ENCODE results near the gene FMO4.

The FMO4 gene, protein sequence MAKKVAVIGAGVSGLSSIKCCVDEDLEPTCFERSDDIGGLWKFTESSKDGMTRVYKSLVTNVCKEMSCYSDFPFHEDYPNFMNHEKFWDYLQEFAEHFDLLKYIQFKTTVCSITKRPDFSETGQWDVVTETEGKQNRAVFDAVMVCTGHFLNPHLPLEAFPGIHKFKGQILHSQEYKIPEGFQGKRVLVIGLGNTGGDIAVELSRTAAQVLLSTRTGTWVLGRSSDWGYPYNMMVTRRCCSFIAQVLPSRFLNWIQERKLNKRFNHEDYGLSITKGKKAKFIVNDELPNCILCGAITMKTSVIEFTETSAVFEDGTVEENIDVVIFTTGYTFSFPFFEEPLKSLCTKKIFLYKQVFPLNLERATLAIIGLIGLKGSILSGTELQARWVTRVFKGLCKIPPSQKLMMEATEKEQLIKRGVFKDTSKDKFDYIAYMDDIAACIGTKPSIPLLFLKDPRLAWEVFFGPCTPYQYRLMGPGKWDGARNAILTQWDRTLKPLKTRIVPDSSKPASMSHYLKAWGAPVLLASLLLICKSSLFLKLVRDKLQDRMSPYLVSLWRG

DNA sequence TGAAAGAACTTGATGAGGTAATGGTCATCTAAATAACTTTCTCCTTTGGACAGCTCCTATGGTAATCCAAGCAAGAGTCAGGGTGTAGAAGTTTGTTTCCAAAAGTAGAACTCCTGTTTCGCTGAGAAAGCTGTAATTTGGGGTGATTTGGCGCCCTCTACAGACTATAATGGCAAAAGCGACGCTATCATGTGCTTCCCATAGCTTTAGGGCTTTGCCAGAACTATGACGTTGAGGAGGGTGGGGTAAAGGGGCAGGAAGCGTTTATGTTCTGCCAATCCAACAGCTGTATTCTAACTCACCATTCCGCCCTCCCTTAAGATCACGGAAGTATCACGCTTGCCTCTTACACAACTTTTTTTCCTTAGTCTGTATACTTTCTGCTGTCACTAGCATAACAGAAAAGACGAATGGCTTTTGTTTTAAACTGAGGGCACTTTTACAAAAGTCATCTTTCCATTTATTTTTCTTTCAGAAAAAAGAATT, at the start of gene FMO4:
Gene FMO4, plus strand, starts transcription at position 349 of the 486 bp plus-strand sequence. CDS start 5,643 bp downstream, outside the sequence.
- H3K27ac ChIP-seq (ENCODE audit: low read depth, low read length): peak within 1 kb of the TSS; percentile 13

DNA sequence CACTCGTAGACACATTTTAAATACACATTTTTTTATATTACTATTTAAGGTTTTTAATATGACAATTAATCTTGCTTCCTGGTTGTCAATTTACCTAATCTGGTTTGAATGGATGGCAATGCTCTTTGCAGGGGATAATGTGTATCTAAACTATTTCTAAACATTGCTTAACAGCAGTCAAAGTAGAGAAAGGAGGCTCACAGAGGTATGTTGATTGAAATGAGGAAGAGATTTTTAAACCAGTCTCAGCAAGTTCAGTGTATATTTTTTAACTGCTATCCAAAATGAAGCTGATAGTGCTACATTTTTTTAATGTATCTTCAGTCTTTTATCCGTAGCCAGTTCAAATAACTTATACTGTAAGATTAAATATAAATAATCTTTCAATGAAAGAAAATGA, 48.3 kb upstream of the FMO4 start:
- no peaks in the 10 kb centered on the region for H3K9me3 ChIP-seq (ENCODE audit: low read length)
- no peak overlapping the region for H3K27ac ChIP-seq (ENCODE audit: low read depth, low read length)
- H3K4me3 ChIP-seq (ENCODE audit: low read depth in 1 of 2, low read length in 2 of 2): no peak overlapping the region
- no peaks in the 10 kb centered on the region for H3K4me1 ChIP-seq (ENCODE audit: insufficient read depth, low read length)
- no peaks in the 10 kb centered on the region for H3K36me3 ChIP-seq (ENCODE audit: insufficient read depth, low read length)
- no peaks in the 10 kb centered on the region for H3K27me3 ChIP-seq (ENCODE audit: control insufficient read depth in 1 of 2, insufficient read depth in 2 of 2, low read length in 2 of 2)
- no peak overlapping the region for H3K9ac ChIP-seq (ENCODE audit: low read length)

More for the DNA sequence above, at the start of gene FMO4:
- Histone ChIP-seq H3K4me3 (ENCODE audit: low read depth in 1 of 2, low read length in 2 of 2) (peak within 1 kb of the TSS in 1 of 2 donors; percentile 21), H3K27me3 (ENCODE audit: control insufficient read depth in 1 of 2, insufficient read depth in 2 of 2, low read length in 2 of 2) (no peaks in the 10 kb centered on the region), H3K9me3 (ENCODE audit: low read length) (no peaks in the 10 kb centered on the region), H3K36me3 (ENCODE audit: insufficient read depth, low read length) (no peaks in the 10 kb centered on the region), H3K9ac (ENCODE audit: low read length) (peak within 1 kb of the TSS; percentile 22), H3K4me1 (ENCODE audit: insufficient read depth, low read length) (no peaks in the 10 kb centered on the region)

DNA sequence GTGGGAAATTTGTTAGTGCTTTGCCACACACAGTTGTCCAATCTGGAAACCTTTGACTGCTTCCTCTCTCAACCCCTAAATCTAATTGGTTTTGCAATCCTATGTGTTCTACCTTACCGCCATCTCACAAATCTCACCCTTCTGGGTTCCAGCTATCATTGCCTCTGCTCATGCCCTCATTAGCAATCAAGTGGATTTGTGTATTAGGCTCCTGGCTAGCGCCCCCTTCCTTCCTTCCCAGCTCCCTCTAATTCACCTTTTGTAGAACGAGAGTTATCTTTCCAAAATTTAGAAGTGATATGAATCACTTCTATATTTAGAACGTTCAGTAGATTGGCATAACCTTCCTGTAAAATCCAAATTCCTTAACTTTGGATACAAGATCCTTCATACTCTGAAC, 47.1 kb upstream of the FMO4 start:
- Histone ChIP-seq H3K4me1 (ENCODE audit: insufficient read depth, low read length) (no peaks in the 10 kb centered on the region), H3K27ac (ENCODE audit: low read depth, low read length) (no peak overlapping the region), H3K9ac (ENCODE audit: low read length) (no peak overlapping the region), H3K36me3 (ENCODE audit: insufficient read depth, low read length) (no peaks in the 10 kb centered on the region), H3K27me3 (ENCODE audit: control insufficient read depth in 1 of 2, insufficient read depth in 2 of 2, low read length in 2 of 2) (no peaks in the 10 kb centered on the region), H3K4me3 (ENCODE audit: low read depth in 1 of 2, low read length in 2 of 2) (no peak overlapping the region), H3K9me3 (ENCODE audit: low read length) (no peaks in the 10 kb centered on the region)

DNA sequence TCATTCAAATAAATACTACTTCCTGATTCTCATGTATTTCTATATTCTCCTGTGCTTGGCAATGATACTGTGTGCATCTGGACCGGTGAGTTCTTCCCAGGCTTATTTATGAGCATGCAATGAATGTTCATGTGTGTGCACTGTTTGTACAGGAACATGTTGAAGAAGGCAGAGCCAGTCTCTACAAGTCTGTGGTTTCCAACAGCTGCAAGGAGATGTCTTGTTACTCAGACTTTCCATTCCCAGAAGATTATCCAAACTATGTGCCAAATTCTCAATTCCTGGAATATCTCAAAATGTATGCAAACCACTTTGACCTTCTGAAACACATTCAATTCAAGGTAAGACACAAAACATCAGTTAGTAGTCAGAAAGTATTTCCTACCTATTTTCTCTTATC, 46.6 kb upstream of the FMO4 start:
- H3K4me1 ChIP-seq (ENCODE audit: insufficient read depth, low read length): no peaks in the 10 kb centered on the region
- no peak overlapping the region for H3K4me3 ChIP-seq (ENCODE audit: low read depth in 1 of 2, low read length in 2 of 2)
- no peaks in the 10 kb centered on the region for H3K27me3 ChIP-seq (ENCODE audit: control insufficient read depth in 1 of 2, insufficient read depth in 2 of 2, low read length in 2 of 2)
- H3K27ac ChIP-seq (ENCODE audit: low read depth, low read length): no peak overlapping the region
- H3K9ac ChIP-seq (ENCODE audit: low read length): no peak overlapping the region
- H3K36me3 ChIP-seq (ENCODE audit: insufficient read depth, low read length): no peaks in the 10 kb centered on the region
- no peaks in the 10 kb centered on the region for H3K9me3 ChIP-seq (ENCODE audit: low read length)

DNA sequence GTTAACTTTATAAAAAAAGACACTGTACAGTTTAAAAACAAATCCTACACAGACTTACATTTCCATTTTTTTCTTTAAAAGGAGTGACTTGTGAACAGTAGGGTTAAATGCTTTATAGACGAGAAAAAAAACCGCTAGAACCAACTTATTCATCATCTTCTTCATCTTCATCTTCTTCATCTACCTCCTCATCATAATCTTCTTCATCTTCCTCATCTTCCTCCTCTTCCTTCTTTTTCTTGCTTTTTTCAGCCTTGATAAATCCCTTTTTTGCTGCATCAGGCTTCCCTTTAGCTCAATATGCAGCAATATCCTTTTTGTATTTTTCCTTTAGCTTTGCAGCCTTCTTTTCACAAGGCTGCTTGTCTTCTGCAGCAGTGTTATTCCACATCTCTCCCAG, 43.2 kb upstream of the FMO4 start:
- Histone ChIP-seq H3K4me3 (ENCODE audit: low read depth in 1 of 2, low read length in 2 of 2) (no peak overlapping the region), H3K27ac (ENCODE audit: low read depth, low read length) (no peak overlapping the region), H3K4me1 (ENCODE audit: insufficient read depth, low read length) (no peaks in the 10 kb centered on the region), H3K27me3 (ENCODE audit: control insufficient read depth in 1 of 2, insufficient read depth in 2 of 2, low read length in 2 of 2) (no peaks in the 10 kb centered on the region), H3K36me3 (ENCODE audit: insufficient read depth, low read length) (no peaks in the 10 kb centered on the region), H3K9ac (ENCODE audit: low read length) (no peak overlapping the region), H3K9me3 (ENCODE audit: low read length) (no peaks in the 10 kb centered on the region)

DNA sequence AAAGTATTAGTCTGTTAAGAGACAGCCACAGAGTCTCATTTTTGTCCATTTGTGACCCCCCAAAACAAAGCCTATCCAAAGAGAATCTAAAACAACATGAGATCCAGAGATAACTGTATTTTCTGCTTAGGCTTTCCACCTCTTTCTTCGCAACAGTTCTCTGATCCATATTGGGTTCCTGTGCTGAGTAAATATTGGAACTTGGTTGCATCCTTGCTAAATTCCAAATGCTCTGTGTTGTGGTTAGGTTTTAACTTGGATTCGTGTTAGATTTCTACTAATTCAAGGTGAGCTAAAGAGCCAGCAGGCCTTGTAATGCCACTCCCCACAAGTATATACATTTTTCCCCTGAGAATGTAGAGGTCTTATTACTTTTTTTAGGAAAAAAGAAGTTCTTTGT, 36.4 kb upstream of the FMO4 start:
- Histone ChIP-seq H3K27ac (ENCODE audit: low read depth, low read length) (no peak overlapping the region), H3K4me3 (ENCODE audit: low read depth in 1 of 2, low read length in 2 of 2) (no peak overlapping the region), H3K4me1 (ENCODE audit: insufficient read depth, low read length) (no peaks in the 10 kb centered on the region), H3K9me3 (ENCODE audit: low read length) (no peaks in the 10 kb centered on the region), H3K36me3 (ENCODE audit: insufficient read depth, low read length) (no peaks in the 10 kb centered on the region), H3K9ac (ENCODE audit: low read length) (no peak overlapping the region), H3K27me3 (ENCODE audit: control insufficient read depth in 1 of 2, insufficient read depth in 2 of 2, low read length in 2 of 2) (no peaks in the 10 kb centered on the region)

DNA sequence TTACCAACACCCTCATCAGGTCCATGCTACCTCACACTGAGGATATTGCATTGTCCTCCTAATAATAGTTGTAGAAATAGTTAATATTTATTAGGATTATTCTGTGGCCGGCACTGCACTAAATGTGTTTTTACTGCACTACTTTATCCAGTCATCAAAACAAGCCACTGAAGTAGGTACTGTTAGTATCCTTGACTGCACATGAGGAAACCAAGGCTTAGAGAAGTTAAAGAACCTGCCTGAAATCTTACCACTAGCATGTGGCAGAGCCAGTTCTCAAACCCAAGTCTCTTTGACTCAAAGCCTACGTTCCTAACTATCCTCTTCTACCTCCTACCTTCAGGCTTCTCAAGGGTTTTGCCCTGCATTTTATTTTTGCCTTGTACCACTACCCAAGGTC, 34.7 kb upstream of the FMO4 start:
- Histone ChIP-seq H3K36me3 (ENCODE audit: insufficient read depth, low read length) (no peaks in the 10 kb centered on the region), H3K9me3 (ENCODE audit: low read length) (no peaks in the 10 kb centered on the region), H3K4me1 (ENCODE audit: insufficient read depth, low read length) (no peaks in the 10 kb centered on the region), H3K27ac (ENCODE audit: low read depth, low read length) (no peak overlapping the region), H3K9ac (ENCODE audit: low read length) (no peak overlapping the region), H3K4me3 (ENCODE audit: low read depth in 1 of 2, low read length in 2 of 2) (no peak overlapping the region), H3K27me3 (ENCODE audit: control insufficient read depth in 1 of 2, insufficient read depth in 2 of 2, low read length in 2 of 2) (no peaks in the 10 kb centered on the region)

DNA sequence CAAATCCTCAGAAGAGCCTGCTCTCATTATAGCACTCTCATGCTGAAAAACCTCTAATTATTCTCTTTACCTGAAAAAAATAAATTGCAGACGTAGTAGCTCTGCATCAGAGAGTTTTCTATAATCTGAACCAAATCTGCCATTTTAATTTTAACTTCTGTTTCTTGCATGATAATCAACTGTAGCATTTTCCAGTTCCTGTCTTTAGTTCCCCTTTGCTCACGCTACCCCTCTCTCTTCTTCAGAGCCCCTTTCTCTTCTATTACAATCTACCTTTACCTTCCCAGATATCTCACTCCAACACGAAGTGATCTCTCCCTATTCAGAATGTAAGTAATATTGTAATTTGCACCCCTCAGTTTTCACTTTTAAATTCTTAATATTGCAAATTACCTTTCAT, 34.3 kb upstream of the FMO4 start:
- no peak overlapping the region for H3K4me3 ChIP-seq (ENCODE audit: low read depth in 1 of 2, low read length in 2 of 2)
- no peaks in the 10 kb centered on the region for H3K9me3 ChIP-seq (ENCODE audit: low read length)
- H3K9ac ChIP-seq (ENCODE audit: low read length): no peak overlapping the region
- no peaks in the 10 kb centered on the region for H3K27me3 ChIP-seq (ENCODE audit: control insufficient read depth in 1 of 2, insufficient read depth in 2 of 2, low read length in 2 of 2)
- H3K36me3 ChIP-seq (ENCODE audit: insufficient read depth, low read length): no peaks in the 10 kb centered on the region
- H3K27ac ChIP-seq (ENCODE audit: low read depth, low read length): no peak overlapping the region
- no peaks in the 10 kb centered on the region for H3K4me1 ChIP-seq (ENCODE audit: insufficient read depth, low read length)

DNA sequence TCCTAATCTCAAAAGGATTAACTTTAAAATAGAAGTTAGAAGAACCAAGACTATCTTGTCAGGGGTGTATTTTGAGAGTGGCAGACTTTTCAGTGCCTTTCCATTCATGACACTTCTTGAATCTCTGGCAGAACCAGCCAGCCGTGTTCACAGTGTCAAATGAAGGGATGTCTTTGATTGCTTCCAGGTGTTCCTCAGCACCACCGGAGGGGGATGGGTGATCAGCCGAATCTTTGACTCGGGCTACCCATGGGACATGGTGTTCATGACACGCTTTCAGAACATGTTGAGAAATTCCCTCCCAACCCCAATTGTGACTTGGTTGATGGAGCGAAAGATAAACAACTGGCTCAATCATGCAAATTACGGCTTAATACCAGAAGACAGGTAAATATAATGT, 33.4 kb upstream of the FMO4 start:
- Histone ChIP-seq H3K9ac (ENCODE audit: low read length) (no peak overlapping the region), H3K27me3 (ENCODE audit: control insufficient read depth in 1 of 2, insufficient read depth in 2 of 2, low read length in 2 of 2) (no peaks in the 10 kb centered on the region), H3K4me1 (ENCODE audit: insufficient read depth, low read length) (no peaks in the 10 kb centered on the region), H3K9me3 (ENCODE audit: low read length) (no peaks in the 10 kb centered on the region), H3K27ac (ENCODE audit: low read depth, low read length) (no peak overlapping the region), H3K4me3 (ENCODE audit: low read depth in 1 of 2, low read length in 2 of 2) (no peak overlapping the region), H3K36me3 (ENCODE audit: insufficient read depth, low read length) (no peaks in the 10 kb centered on the region)

DNA sequence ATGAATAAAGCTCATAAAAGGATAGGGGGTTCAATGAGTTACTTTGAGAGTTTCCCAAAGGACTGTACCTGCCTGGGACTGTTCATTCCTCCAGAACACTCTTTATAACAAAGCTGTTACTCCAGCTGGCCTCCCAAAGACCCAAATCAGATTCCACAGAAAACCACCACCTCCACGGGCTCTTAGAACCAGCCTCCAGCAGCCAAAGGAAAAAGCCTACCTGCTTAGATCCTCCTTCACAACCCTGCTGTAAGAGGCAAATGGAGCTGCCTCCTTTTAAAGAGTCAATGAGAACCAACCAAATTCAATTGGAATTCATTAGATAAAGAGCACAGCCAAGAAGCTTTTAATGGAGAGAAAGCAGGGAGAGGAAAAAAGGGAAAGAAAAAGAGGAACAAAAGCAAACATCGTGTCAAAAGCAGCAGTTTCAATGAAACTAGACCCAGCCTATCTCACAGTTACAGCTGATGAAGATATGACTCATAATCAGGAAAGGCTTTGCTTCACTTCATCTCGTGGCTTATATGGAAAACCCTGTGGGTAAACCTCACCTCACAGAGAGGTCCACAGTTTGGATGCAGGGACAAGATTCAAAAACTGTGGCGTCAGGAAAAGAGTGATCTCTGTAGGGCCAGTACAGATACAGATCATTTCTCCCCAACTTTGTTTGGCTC, 27.8 kb upstream of the FMO4 start:
- no peaks in the 10 kb centered on the region for H3K4me1 ChIP-seq (ENCODE audit: insufficient read depth, low read length)
- H3K4me3 ChIP-seq (ENCODE audit: low read depth in 1 of 2, low read length in 2 of 2): no peak overlapping the region
- H3K27me3 ChIP-seq (ENCODE audit: control insufficient read depth in 1 of 2, insufficient read depth in 2 of 2, low read length in 2 of 2): no peaks in the 10 kb centered on the region
- no peaks in the 10 kb centered on the region for H3K9me3 ChIP-seq (ENCODE audit: low read length)
- no peak overlapping the region for H3K9ac ChIP-seq (ENCODE audit: low read length)
- H3K36me3 ChIP-seq (ENCODE audit: insufficient read depth, low read length): no peaks in the 10 kb centered on the region
- no peak overlapping the region for H3K27ac ChIP-seq (ENCODE audit: low read depth, low read length)

DNA sequence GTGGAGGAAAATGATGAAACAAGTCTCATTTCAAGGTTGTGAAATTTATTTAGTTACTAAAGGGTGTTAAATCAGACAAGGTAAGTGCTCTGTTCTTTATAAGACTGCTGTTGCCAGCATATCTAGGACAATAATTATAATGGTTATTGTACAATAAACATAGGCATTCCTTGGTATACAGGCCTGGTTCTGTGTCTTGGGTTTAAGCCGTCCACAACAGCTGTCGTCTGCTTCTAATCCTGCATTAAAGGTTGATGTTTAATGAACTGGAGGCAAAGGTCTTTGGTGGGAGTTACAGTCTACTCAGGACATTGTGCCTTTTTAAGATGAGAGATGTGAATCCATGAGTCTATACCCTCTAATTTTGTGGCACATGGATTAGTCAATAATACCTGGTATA, 23.4 kb upstream of the FMO4 start:
- no peak overlapping the region for H3K4me3 ChIP-seq (ENCODE audit: low read depth in 1 of 2, low read length in 2 of 2)
- H3K27me3 ChIP-seq (ENCODE audit: control insufficient read depth in 1 of 2, insufficient read depth in 2 of 2, low read length in 2 of 2): no peaks in the 10 kb centered on the region
- H3K4me1 ChIP-seq (ENCODE audit: insufficient read depth, low read length): no peaks in the 10 kb centered on the region
- H3K9me3 ChIP-seq (ENCODE audit: low read length): no peaks in the 10 kb centered on the region
- no peak overlapping the region for H3K9ac ChIP-seq (ENCODE audit: low read length)
- H3K36me3 ChIP-seq (ENCODE audit: insufficient read depth, low read length): no peaks in the 10 kb centered on the region
- H3K27ac ChIP-seq (ENCODE audit: low read depth, low read length): no peak overlapping the region

All from muscle layer of colon (tissue), 2 donors.